Memory B cell (primary cell): ENCODE results near the gene CNIH3.

Experiments used
- ATAC-seq: fragments of 150-1000 bp; cut with Tn5 transposase; 2 replicates; pipeline ENCODE4 v1.10.0; 2021; ENCODE audit warnings: low read depth, mild to moderate bottlenecking, moderate library complexity
- DNase-seq, 2 donors: peaks; one replicate each; pipeline ENCODE4 v3.0.0; 2022; ENCODE audit warnings: low spot score in 2 of 2
- H3K27ac Mint-ChIP-seq: one replicate; pipeline ENCODE4 v1.8.0; 2022; ENCODE audit warnings: mild to moderate bottlenecking, moderate library complexity, mixed read lengths
- H3K27me3 Mint-ChIP-seq: one replicate; pipeline ENCODE4 v1.8.0; 2022; ENCODE audit warnings: mixed read lengths
- H3K36me3 Mint-ChIP-seq: one replicate; pipeline ENCODE4 v1.8.0; 2022; ENCODE audit warnings: mild to moderate bottlenecking, mixed read lengths
- H3K4me1 Mint-ChIP-seq: one replicate; pipeline ENCODE4 v1.8.0; 2022; ENCODE audit warnings: mixed read lengths
- H3K4me3 Mint-ChIP-seq: one replicate; pipeline ENCODE4 v1.8.0; 2022; ENCODE audit warnings: mild to moderate bottlenecking, moderate library complexity, mixed read lengths
- H3K9me3 Mint-ChIP-seq: one replicate; pipeline ENCODE4 v1.8.0; 2022; ENCODE audit warnings: mixed read lengths

Gene CNIH3

GRCh38 chr1:224786533-224787250 is 170.6 kb downstream of the CNIH3 start:
- Mint-ChIP-seq H3K27ac (no peak overlapping the region), H3K4me3 (no peak overlapping the region), H3K4me1 (peaks cover 8% of the 10 kb centered on the region), H3K36me3 (no peaks in the 10 kb centered on the region), H3K27me3 (peaks cover 4% of the 10 kb centered on the region), H3K9me3 (peaks cover 4% of the 10 kb centered on the region)
- ATAC-seq: no peak
- no peak for DNase-seq

- no peaks in the 10 kb centered on the region for H3K4me1 Mint-ChIP-seq
- no peak overlapping the region for H3K27ac Mint-ChIP-seq
- peaks cover 5% of the 10 kb centered on the region for H3K27me3 Mint-ChIP-seq
- no peaks in the 10 kb centered on the region for H3K36me3 Mint-ChIP-seq
- ATAC-seq (no peak), DNase-seq (no peak)
- no peak overlapping the region for H3K4me3 Mint-ChIP-seq
- peaks cover 4% of the 10 kb centered on the region for H3K9me3 Mint-ChIP-seq
Measured at GRCh38 chr1:224789311-224789710, 173.2 kb downstream of the CNIH3 start.
